ENCODE results near the gene OR2Y1.

DNA sequence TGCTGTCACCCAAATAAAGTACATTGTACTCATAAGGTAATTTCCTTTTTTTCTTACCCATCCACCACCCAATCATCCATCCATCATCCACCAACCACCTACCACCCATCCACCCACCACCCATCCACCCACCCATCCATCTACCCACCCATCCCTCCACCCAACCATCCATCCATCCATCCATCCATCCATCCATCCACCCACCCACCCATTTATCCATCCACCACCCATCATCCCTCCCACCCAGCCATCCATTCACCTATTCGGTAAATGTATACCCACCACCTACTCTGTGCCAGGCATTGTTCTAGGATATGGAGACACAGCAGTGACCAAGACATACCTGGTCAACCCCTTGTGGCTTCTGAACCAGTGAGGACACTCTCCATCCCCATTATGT lies 37.6 kb upstream of the OR2Y1 start:
- no peak for TF ChIP-seq YY1 (IDR thresholded peaks at IDR 0.05; ENCODE audit: insufficient read depth, insufficient read length)
- no peak for TF ChIP-seq ZNF274 (IDR thresholded peaks at IDR 0.05; ENCODE audit: low read depth, low read length)
- no peak for TF ChIP-seq SUZ12 (IDR thresholded peaks at IDR 0.05; ENCODE audit: extremely low read depth, insufficient read depth, insufficient read length)
